Smooth muscle cell (in vitro differentiated cells): ENCODE measurements around the gene ZNF543. TPM values are rescaled to one million over a fixed set of nuclear protein-coding genes. Genes with fewer than 3 reads are reported as not detected.

ENCODE experiments used
- DNase-seq: peaks from one replicate; lab custom pipeline; 2025; ENCODE audit not compliant: unreplicated experiment; lab: John Stamatoyannopoulos, UW
- H2AFZ ChIP-seq: fragments of 200-600 bp; sonication (generic); 2 replicates; pipeline ENCODE4 v1.6.0; 2016; ENCODE audit warnings: antibody characterized with exemption, low read depth, mild to moderate bottlenecking
- H3F3A ChIP-seq: fragments of 200-600 bp; sonication (generic); 2 replicates; pipeline ENCODE4 v1.6.0; 2017; ENCODE audit warnings: antibody characterized with exemption, low read depth
- H3K27ac ChIP-seq: fragments of 200-600 bp; sonication (generic); 2 replicates; pipeline ENCODE4 v1.5.1; 2016; ENCODE audit warnings: low read depth, mild to moderate bottlenecking
- H3K27me3 ChIP-seq: fragments of 200-600 bp; sonication (generic); 2 replicates; pipeline ENCODE4 v1.6.1; 2016; ENCODE audit warnings: low read depth, mild to moderate bottlenecking
- H3K36me3 ChIP-seq: fragments of 200-600 bp; sonication (generic); 2 replicates; pipeline ENCODE4 v1.5.1; 2016; ENCODE audit warnings: low read depth
- H3K4me1 ChIP-seq: fragments of 200-600 bp; sonication (generic); 2 replicates; pipeline ENCODE4 v1.5.1; 2016; ENCODE audit warnings: low read depth
- H3K4me2 ChIP-seq: fragments of 200-600 bp; sonication (generic); 2 replicates; pipeline ENCODE4 v1.6.0; 2016; ENCODE audit warnings: mild to moderate bottlenecking
- H3K4me3 ChIP-seq: fragments of 200-600 bp; sonication (generic); 2 replicates; pipeline ENCODE4 v1.5.1; 2016; ENCODE audit warnings: mild to moderate bottlenecking
- H3K79me2 ChIP-seq: fragments of 200-600 bp; sonication (generic); 2 replicates; pipeline ENCODE4 v1.6.0; 2016; ENCODE audit warnings: low read depth, mild to moderate bottlenecking
- H3K9ac ChIP-seq: fragments of 200-600 bp; sonication (generic); 2 replicates; pipeline ENCODE4 v1.6.0; 2016; ENCODE audit warnings: low read depth
- H3K9me3 ChIP-seq: fragments of 200-600 bp; sonication (generic); replicated peaks from 2 replicates; pipeline ENCODE4 v1.5.1; 2016; ENCODE audit warnings: low read depth
- H4K20me1 ChIP-seq: fragments of 200-600 bp; sonication (generic); 2 replicates; pipeline ENCODE4 v1.6.0; 2016; ENCODE audit warnings: low read depth
- CTCF ChIP-seq: fragments of 200-600 bp; sonication (generic); IDR thresholded peaks from 2 replicates; pipeline ENCODE4 v1.5.1; 2017; ENCODE audit warnings: borderline replicate concordance, mild to moderate bottlenecking, antibody characterized with exemption; ENCODE audit not compliant: insufficient read depth, poor library complexity, severe bottlenecking
- WGBS: methylation state at CpG from one replicate; pipeline ENCODE4 v1.1.7; 2016; ENCODE audit warnings: low lambda C conversion rate; 5-methylcytosine and 5-hydroxymethylcytosine counted together
- polyA plus RNA-seq: library from polyadenylated mRNA; unstranded; fragments of >200 nt; fragmentation: Nextera tagmentation; extraction: Ambion mirVana; gene quantifications from 2 replicates; pipeline ENCODE4 v1.2.1, GENCODE V29; 2016
- total RNA-seq: library from RNA; depleted of rRNA; stranded (reverse); fragments of >200 nt; gene quantifications from 2 replicates; pipeline ENCODE4 v1.2.3, GENCODE V29; 2014

Gene ZNF543
- total and polyA plus RNA-seq, 2 experiments from 2014 or later = 1.1 to 5.1 TPM

- H3K36me3 ChIP-seq = no peaks in the 10 kb centered on the region
- H3K4me3 ChIP-seq = no peak overlapping the region
- no peak overlapping the region for H2AFZ ChIP-seq
- no peaks in the 10 kb centered on the region for H3K4me1 ChIP-seq
- no peak overlapping the region for H3K27ac ChIP-seq
- WGBS = 78% methylated on average over 6 of the region's 6 CpGs
- H3K79me2 ChIP-seq = no peaks in the 10 kb centered on the region
- no peaks in the 10 kb centered on the region for H4K20me1 ChIP-seq
- no peaks in the 10 kb centered on the region for H3F3A ChIP-seq
- no peak for DNase-seq
- no peak for TF ChIP-seq CTCF
- no peak overlapping the region for H3K9ac ChIP-seq
- H3K27me3 ChIP-seq = peaks cover 12% of the 10 kb centered on the region
- no peaks in the 10 kb centered on the region for H3K9me3 ChIP-seq
- H3K4me2 ChIP-seq = no peak overlapping the region
Observed at GRCh38 chr19:57342582-57342981, 22.3 kb downstream of the ZNF543 start.

GRCh38 chr19:57348136-57348535, 27.9 kb downstream of the ZNF543 start:
- H2AFZ ChIP-seq = no peak overlapping the region
- H4K20me1 ChIP-seq = no peaks in the 10 kb centered on the region
- no peaks in the 10 kb centered on the region for H3K9me3 ChIP-seq
- DNase-seq = no peak
- TF ChIP-seq CTCF = no peak
- no peaks in the 10 kb centered on the region for H3K36me3 ChIP-seq
- H3K27me3 ChIP-seq = peaks cover 12% of the 10 kb centered on the region
- H3F3A ChIP-seq = no peaks in the 10 kb centered on the region
- H3K9ac ChIP-seq = no peak overlapping the region
- WGBS = 72% methylated on average over 3 of the region's 3 CpGs
- H3K4me1 ChIP-seq = peaks cover 9% of the 10 kb centered on the region
- no peak overlapping the region for H3K4me2 ChIP-seq
- H3K27ac ChIP-seq = no peak overlapping the region
- peaks cover 19% of the 10 kb centered on the region for H3K79me2 ChIP-seq
- H3K4me3 ChIP-seq = no peak overlapping the region

GRCh38 chr19:57350877-57351805, 30.9 kb downstream of the ZNF543 start, which contains the start of gene ZNF304:
Gene ZNF304 (plus strand): TSS chr19:57351271. CDS start chr19:57351665, 394 bp downstream.
- Histone ChIP-seq H3K79me2 (peaks cover 26% of the 10 kb centered on the region), H3K9me3 (no peaks in the 10 kb centered on the region), H3K4me3 (peak within 1 kb of the TSS; percentile 80), H3K27me3 (no peaks in the 10 kb centered on the region), H3K4me1 (peaks cover 9% of the 10 kb centered on the region), H4K20me1 (no peaks in the 10 kb centered on the region), H3F3A (no peaks in the 10 kb centered on the region), H3K9ac (peak within 1 kb of the TSS; percentile 94), H3K36me3 (peaks cover 8% of the 10 kb centered on the region), H3K27ac (peak within 1 kb of the TSS; percentile 83), H3K4me2 (peak within 1 kb of the TSS; percentile 94), H2AFZ (peak within 1 kb of the TSS; percentile 90)
- no peak for TF ChIP-seq CTCF
- peak; percentile 46 for DNase-seq
- WGBS = 1% methylated on average over 57 of the region's 57 CpGs
